ENCODE data around the gene SLC10A7. TPM values are rescaled to one million over a fixed set of nuclear protein-coding genes. Genes with fewer than 3 reads are reported as not detected.

Gene SLC10A7
- total RNA-seq, 1 donor from 2014 or later, result 10.5 TPM

DNA sequence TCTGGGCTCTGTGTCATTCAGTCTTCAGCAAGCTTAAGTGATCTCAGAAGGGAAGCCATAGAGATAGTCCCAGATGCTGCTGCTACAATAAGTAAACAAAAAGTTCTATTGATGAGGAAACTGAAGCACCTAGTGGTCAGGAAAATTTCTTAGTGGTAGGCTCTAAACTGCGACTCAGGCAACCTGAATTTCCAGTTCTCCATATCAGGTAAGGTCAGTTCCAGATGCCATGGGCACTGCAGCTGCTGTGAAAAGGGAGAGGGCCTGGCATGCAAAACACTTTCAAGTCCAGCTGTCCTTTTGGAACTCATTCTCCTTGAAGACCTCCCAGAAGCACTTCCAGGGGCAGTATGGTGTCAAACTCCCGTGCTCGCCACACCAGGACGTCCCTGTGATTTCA lies 261.2 kb downstream of the SLC10A7 start:
- H3K27ac Mint-ChIP-seq (ENCODE audit: unreplicated experiment), result no peak overlapping the region
- H3K27me3 Mint-ChIP-seq (ENCODE audit: unreplicated experiment), result no peaks in the 10 kb centered on the region
- peaks cover 9% of the 10 kb centered on the region for H3K4me1 Mint-ChIP-seq (ENCODE audit: unreplicated experiment)
- no peaks in the 10 kb centered on the region for H3K9me3 Mint-ChIP-seq (ENCODE audit: unreplicated experiment)
- DNase-seq (ENCODE audit: extremely low spot score, unreplicated experiment), result no peak
- TF ChIP-seq, protein P1, sequence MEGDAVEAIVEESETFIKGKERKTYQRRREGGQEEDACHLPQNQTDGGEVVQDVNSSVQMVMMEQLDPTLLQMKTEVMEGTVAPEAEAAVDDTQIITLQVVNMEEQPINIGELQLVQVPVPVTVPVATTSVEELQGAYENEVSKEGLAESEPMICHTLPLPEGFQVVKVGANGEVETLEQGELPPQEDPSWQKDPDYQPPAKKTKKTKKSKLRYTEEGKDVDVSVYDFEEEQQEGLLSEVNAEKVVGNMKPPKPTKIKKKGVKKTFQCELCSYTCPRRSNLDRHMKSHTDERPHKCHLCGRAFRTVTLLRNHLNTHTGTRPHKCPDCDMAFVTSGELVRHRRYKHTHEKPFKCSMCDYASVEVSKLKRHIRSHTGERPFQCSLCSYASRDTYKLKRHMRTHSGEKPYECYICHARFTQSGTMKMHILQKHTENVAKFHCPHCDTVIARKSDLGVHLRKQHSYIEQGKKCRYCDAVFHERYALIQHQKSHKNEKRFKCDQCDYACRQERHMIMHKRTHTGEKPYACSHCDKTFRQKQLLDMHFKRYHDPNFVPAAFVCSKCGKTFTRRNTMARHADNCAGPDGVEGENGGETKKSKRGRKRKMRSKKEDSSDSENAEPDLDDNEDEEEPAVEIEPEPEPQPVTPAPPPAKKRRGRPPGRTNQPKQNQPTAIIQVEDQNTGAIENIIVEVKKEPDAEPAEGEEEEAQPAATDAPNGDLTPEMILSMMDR (IDR thresholded peaks at IDR 0.05), result no peak
- peaks cover 3% of the 10 kb centered on the region for H3K36me3 Mint-ChIP-seq (ENCODE audit: unreplicated experiment)
- no peak overlapping the region for H3K4me3 Mint-ChIP-seq (ENCODE audit: unreplicated experiment)

DNA sequence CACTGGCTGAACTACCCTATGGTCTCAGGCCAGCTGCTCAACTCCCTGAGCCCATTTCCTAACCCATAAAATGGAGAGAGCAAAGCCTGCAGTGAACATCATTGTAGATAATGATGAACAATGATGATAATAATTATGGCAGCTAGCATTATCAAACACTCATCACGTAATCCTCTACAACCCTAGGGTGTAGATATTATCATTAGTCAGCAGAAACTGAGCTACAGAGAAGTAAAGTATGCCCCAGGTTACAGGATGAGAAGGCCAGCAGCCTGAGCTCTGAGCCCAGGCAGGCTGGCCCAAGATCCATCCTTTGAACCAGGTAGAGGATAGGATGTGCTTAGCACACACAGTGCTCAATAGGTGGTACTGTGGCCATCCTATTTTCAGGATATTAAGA lies 264.2 kb downstream of the SLC10A7 start:
- Mint-ChIP-seq H3K9me3 (ENCODE audit: unreplicated experiment) (no peaks in the 10 kb centered on the region), H3K36me3 (ENCODE audit: unreplicated experiment) (peaks cover 3% of the 10 kb centered on the region), H3K4me1 (ENCODE audit: unreplicated experiment) (peaks cover 12% of the 10 kb centered on the region), H3K27me3 (ENCODE audit: unreplicated experiment) (no peaks in the 10 kb centered on the region), H3K27ac (ENCODE audit: unreplicated experiment) (no peak overlapping the region), H3K4me3 (ENCODE audit: unreplicated experiment) (no peak overlapping the region)
- TF ChIP-seq, protein P1 (IDR thresholded peaks at IDR 0.05), result no peak
- no peak for DNase-seq (ENCODE audit: extremely low spot score, unreplicated experiment)

DNA sequence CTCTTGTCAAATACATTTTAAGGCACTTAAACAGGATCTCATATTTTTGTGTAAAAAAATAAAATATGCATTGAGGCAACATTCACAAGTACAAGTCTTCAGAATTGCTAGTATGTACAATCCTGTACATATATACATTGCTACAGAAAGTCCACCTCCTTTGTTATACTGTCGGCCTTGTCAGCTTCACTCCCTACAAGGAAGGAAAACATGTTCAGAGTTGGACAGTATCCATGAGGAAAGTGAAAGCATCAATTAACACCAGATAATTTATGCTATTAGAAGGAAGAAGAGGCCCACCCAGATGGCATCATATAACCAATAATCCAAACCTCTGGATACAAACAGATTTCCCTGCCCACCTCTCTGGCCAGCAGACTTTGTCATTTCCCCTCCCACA lies 265.4 kb downstream of the SLC10A7 start:
- Mint-ChIP-seq H3K27ac (ENCODE audit: unreplicated experiment) (no peak overlapping the region), H3K9me3 (ENCODE audit: unreplicated experiment) (no peaks in the 10 kb centered on the region), H3K36me3 (ENCODE audit: unreplicated experiment) (peaks cover 3% of the 10 kb centered on the region), H3K4me1 (ENCODE audit: unreplicated experiment) (peaks cover 11% of the 10 kb centered on the region), H3K27me3 (ENCODE audit: unreplicated experiment) (no peaks in the 10 kb centered on the region), H3K4me3 (ENCODE audit: unreplicated experiment) (no peak overlapping the region)
- no peak for DNase-seq (ENCODE audit: extremely low spot score, unreplicated experiment)
- TF ChIP-seq, protein P1 (IDR thresholded peaks at IDR 0.05), result no peak

DNA sequence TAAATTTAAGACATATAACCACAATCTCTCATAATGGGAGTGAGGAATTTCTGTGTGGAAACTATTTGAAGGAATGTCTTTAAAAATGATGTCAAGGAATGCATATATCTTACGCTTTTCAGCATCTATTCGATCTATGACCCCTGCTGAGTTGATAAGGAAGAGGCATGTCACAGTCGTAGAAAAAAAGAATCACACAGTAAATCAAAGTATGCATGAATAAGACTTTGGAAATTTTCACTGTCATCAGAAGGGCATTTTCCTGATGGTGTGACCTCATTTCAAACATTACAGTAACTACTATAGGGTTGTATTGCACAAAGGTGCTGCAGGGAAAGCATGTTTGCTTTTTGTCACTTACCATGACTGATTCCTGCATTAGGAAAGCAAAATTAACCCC lies 265.9 kb downstream of the SLC10A7 start:
- Mint-ChIP-seq H3K27me3 (ENCODE audit: unreplicated experiment) (no peaks in the 10 kb centered on the region), H3K36me3 (ENCODE audit: unreplicated experiment) (peaks cover 3% of the 10 kb centered on the region), H3K4me1 (ENCODE audit: unreplicated experiment) (peaks cover 10% of the 10 kb centered on the region), H3K27ac (ENCODE audit: unreplicated experiment) (peak overlapping the region; percentile 2), H3K9me3 (ENCODE audit: unreplicated experiment) (no peaks in the 10 kb centered on the region), H3K4me3 (ENCODE audit: unreplicated experiment) (no peak overlapping the region)
- TF ChIP-seq, protein P1 (IDR thresholded peaks at IDR 0.05), result no peak
- DNase-seq (ENCODE audit: extremely low spot score, unreplicated experiment), result no peak

DNA sequence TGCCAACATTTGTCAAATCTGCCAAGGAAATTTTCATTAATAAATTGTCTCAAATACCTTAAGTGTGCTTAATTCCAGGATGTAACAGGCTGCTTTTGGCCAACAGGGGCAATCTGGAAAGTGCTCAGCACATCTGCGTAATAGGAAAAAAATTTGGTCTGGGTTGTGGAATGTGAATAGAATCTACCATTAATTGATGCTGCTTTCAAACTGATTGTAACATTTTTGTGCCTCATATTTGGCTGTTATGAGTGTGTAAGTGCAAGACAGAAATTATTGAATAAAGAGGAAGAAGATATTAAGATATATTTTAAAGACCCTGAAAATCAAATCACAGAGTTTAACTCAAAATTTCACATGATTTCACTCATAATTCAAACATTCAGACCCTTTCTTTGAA lies 266.3 kb downstream of the SLC10A7 start:
- Mint-ChIP-seq H3K27ac (ENCODE audit: unreplicated experiment) (peak overlapping the region; percentile 2), H3K4me3 (ENCODE audit: unreplicated experiment) (no peak overlapping the region), H3K27me3 (ENCODE audit: unreplicated experiment) (no peaks in the 10 kb centered on the region), H3K9me3 (ENCODE audit: unreplicated experiment) (no peaks in the 10 kb centered on the region), H3K36me3 (ENCODE audit: unreplicated experiment) (peaks cover 3% of the 10 kb centered on the region), H3K4me1 (ENCODE audit: unreplicated experiment) (peaks cover 10% of the 10 kb centered on the region)
- DNase-seq (ENCODE audit: extremely low spot score, unreplicated experiment), result no peak
- TF ChIP-seq, protein P1 (IDR thresholded peaks at IDR 0.05), result no peak
